Measurements from ENCODE around the gene SFTPA1.

- no peak for TF ChIP-seq EZH2 (IDR thresholded peaks at IDR 0.05; ENCODE audit: borderline replicate concordance)
- no peak for TF ChIP-seq CTCF (IDR thresholded peaks at IDR 0.05; ENCODE audit: poor library complexity)
Observed at GRCh38 chr10:79563426-79563825, 47.3 kb upstream of the SFTPA1 start.
